Posterior cingulate gyrus (tissue), 11 donors: ENCODE measurements around the gene ATL1.

ENCODE experiments used
- DNase-seq, 10 donors: peaks; one replicate each; pipeline versions ENCODE4 v3.0.0 to v3.0.0-alpha.2; 2020 to 2021; ENCODE audit warnings: mixed read lengths in 3 of 10
- intact Hi-C: fragments of 100-400 bp; cut with DNase I; formaldehyde crosslinking; loops from one replicate; pipeline ENCODE4 v1.15.1; 2023

ATL1 gene

DNA sequence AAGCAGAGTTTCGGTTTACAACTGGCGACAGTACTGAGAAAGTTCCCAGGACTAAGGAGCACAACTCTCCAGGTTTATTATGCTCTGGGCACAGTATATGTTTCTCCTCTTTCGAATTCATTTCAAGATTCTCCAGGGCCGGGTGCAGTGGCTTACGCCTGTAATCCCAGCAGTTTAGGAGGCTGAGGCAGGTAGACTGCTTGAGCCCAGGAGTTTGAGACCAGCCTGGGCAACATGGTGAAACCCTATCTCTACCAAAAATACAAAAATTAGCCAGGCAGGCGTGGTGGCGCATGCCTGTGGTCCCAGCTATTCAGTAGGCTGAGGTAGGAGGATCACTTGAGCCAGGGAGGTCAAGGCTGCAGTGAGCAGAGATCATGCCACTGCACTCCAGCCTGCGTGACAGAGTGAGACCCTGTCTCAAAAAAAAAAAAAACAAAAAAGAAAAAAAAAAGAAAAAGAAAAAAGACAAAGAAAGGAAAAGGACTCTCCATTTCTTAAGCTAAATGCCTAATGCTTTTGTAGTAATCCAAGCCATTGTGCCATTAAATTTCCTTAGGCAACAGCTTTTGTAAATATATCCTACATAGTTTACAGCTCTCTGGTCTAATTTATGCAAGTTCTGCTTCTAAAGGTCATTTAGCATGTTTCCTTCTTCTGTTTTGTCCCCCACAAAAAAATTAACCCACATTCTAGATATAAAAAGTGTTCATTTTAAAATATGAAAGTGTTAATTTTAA, 34.8 kb downstream of the ATL1 start:
- DNase-seq, result no peak
- intact Hi-C loops, result no loop called here

DNA sequence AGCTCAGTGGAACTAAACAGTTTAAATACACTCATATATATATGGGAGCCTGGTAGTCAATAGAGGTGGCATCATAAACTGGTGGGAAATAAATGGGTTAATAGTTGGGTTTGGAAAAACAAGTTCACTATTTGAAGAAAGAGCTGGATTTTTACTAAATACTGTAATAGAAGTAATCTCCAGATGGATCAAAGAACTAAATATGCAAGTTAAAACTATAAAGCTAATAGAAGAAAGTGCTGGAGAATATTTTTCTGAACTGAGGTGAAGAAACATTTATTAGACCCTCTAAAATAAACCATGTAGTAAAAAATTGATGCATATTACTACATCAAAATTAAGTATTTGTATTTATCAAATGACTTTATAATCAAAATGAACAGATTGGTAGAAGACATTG, 38.8 kb downstream of the ATL1 start:
- intact Hi-C loops, result loop anchor here (2.0 kb wide), 1 partner anchor 174 kb away; no protein-coding TSS in a partner anchor
- no peak for DNase-seq

DNA sequence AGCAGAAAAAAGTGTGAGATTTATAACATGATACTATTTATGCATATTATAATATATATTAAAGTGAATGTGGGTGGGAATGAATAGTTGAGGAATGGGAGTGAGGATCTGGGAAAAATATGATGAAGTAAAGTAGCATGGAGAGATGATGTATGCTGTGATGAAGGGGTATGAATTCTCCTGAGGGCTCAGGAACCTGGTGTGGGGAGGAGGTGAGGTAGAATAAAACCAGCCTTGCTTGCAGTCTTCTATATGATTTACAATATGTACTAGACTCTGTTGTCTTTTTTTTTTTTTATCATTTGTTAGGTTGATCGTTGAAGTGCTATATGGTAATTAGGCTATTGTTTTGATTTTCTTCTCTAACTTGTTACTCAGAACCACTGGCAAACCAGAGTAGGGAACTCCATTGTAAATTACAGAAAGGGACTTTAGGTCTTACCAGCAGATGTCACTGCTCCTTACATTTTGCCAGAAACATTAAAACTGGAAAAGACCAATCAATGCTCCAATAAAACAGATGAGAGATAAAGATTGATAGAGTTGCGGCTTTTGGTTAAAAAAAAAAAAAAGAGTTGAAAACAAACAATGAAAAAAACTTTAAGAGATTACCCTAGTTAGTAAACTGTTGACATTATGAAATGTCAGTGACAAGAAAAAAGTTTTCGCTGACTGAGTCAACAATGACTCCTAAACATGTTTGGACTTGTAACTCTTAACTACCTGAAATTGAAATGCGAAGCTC, 39.9 kb downstream of the ATL1 start:
- no peak for DNase-seq
- intact Hi-C loops, result loop anchor here (2.0 to 5.0 kb wide), 2 partner anchors 112 to 173 kb away; no protein-coding TSS in a partner anchor

DNA sequence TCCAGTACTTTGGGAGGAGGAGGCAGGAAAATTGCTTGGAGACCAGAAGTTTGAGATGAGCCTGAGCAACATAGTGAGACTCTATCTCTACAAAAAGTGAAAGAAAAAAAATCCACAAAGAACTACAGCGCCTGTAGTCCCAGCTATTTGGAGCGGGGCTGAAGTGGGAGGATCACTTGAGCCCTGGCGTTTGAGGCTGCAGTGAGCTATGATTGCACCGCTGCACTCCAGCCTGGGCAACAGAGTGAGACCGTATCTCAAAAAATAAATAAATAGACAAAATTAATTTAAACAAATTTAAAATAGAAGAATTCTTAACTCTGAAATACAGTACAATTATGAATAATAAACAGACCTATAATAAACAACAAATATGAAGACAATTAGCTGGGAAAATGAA, 40.9 kb downstream of the ATL1 start:
- intact Hi-C loops, result loop anchor here (5.0 kb wide), 1 partner anchor 111 kb away; no protein-coding TSS in a partner anchor
- no peak for DNase-seq

DNA sequence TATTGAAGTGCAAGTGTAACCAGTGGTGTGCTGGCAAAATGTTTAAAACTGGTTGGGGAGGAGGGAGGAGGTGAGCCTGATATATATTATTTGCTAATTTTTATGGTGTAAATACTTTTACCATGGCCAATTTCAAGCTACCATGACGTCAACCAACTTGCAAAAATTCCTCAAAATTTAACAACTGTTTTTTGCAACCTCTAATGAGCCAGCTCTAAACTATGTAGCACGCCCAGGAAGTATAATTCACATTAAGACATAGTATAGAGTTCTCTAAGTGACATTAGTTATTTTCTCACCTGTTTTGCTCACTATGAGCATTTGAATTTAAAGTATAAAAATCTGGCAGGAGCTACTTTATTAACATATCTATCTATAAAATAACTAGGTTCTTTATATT, 41.4 kb downstream of the ATL1 start:
- intact Hi-C loops, result loop anchor here (5.0 kb wide), 1 partner anchor 111 kb away; no protein-coding TSS in a partner anchor

DNA sequence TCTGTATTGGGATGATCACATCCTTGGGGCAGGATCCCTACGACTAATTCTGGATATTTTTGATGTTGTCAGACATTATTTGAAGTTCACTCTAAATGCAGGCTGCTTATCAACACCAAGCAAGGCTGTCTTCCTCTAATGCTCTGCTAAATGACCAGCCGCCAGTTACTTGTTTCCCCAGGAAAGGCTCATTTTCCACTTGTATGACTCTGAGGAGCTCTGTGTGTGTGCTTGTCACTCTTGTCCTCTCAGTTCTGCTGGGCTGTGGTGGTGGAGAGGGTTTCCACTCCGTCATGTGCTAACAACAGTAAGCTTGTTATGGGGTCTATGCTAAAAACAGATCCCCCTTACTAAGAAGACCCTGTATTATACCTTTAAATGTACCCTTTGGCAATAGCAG, 42.1 kb downstream of the ATL1 start:
- intact Hi-C loops, result loop anchor here (5.0 kb wide), 1 partner anchor 110 kb away; no protein-coding TSS in a partner anchor
- no peak for DNase-seq

More for the DNA sequence above, 41.4 kb downstream of the ATL1 start:
- DNase-seq, result no peak

DNA sequence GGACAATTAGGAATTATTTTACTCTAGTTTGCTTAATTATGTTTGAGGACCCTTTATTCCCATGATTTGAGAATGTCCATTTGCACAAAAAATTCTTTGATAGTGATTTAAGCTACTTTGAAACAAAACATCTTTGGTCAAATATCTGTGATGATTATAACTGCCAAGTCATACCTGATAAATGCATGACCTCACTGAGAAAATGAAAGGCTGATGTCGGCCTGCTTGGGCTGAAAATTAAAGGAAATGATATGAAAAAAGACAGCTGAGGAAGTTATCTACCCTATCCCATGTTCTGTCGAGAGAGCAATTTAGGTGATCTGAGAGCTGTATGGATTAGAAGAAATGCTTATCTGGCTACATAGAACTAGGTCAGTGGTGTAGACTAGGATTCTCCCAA, 43.6 kb downstream of the ATL1 start:
- DNase-seq, result no peak

DNA sequence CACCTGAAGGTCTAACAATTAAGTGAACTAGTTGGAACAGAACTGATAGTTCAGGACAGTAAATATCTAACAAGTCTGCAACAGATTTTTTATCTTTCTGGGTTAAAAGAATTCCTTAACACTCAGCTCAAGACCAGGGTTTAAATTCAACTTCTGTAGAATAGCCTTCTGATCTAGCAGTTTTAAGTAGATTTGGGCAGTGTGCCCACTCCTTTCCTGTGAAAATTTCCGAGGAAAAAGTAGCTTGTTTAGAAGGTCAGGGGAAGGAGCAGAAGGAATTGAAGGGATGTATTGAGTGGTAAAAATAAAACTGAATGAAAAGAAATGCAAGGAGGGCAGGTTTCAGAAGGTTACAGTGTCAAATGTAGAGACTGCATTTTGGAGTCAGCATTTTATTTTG, 45.8 kb downstream of the ATL1 start:
- intact Hi-C loops, result no loop called here
- no peak for DNase-seq

More for the DNA sequence above, 43.6 kb downstream of the ATL1 start:
- intact Hi-C loops, result loop anchor here (5.0 kb wide), 1 partner anchor 109 kb away; no protein-coding TSS in a partner anchor

DNA sequence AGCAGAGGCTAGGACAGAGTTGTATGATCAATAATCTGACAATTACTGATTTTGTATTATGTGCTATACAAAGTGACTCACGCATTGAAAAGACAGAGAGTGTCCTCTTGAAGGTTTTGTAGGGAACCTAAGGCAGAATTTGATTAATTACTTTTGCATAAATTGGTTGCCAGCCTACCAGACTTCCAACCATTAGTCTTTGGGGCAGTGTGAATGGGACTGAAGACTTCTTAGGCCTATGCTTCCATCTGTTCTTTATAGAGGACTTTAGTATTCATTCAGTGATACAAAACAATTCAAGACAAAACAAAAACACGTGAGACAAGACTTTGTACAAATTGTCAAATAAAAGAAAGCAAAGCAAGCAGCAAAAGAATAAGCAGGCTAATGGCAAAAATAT, 46.5 kb downstream of the ATL1 start:
- DNase-seq, result no peak
- intact Hi-C loops, result no loop called here

DNA sequence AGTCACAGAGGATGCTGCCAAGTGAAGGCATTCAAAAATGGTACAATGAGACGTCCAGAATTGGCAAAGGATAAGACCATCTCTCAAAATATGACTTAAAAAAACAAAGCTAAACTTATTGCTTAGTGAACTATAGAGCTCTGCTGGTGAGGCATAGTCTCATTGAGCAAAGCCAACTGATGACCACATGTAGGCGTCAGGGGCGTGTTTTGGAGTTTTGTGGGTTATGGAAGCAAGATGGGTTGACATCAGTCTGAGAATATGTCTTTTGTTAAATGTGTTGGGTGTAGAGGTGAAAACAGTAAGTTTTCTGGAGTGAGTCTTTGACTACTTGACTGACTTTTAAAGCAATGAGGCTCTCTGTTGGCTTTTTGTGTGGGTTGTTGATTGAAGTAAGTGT, 47.2 kb downstream of the ATL1 start:
- no peak for DNase-seq
- intact Hi-C loops, result no loop called here

DNA sequence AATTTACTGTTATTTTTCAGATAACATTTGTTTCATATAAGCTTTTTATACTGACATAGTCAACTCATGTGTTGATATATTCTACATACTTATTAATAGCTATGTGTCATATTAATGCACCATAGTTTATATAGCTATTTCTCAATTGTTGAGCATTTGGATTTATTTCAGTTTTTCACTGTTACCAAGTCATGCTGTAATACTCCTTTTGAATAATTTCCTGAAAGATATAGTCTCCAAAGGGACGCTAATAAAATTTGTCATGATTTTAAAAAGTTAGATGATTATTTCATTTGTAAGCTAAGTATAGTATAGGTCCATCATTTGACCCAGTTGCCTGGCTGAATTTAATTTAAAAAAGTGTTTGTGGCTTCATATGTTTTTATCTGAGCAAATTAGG, 47.8 kb downstream of the ATL1 start:
- intact Hi-C loops, result no loop called here
- DNase-seq, result no peak

DNA sequence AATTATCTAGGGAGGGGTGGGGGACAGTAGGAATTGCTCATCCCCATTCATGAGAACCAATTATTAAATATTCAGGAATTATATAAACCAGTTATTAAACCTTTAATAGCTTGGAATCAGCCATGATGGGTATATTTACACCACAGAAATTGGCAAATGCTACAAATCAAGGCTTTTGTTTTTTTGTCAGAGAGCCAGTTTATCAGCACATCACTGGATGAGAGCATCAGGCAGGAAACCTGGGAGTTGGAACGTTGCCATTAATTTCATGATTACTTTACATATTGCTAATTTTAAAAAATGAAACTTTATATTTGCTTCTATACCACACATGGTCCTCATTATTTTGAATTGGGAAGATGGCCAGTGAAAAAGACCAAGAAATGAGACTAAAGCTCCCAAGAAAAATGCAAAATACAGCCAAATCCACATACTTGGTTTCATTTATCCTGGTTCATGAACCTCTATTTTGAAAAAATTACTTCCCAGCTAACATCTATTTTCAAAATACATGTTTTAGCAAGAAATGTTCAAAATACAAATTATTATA, 48.4 kb downstream of the ATL1 start:
- intact Hi-C loops, result no loop called here
- no peak for DNase-seq

DNA sequence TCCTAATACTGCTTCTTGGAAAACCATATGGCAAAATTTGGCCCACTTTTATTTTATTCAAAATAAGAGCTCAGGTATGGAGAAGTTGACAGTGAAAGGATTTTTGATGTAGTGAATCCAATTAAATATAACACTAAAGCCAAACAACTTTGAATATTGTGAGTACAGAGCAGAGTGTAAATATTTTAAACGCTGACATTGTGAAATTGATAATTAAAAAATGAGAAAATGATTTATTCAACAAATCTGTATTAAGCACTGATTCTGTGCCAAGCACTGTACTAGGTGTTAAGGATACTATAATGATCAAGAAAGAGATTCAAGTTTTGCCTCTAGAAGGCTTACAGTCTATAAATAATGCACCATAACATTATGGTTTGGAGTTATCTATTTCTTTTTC, 50.5 kb downstream of the ATL1 start:
- intact Hi-C loops, result loop anchor here (10.0 kb wide), 1 partner anchor 254 kb away; no protein-coding TSS in a partner anchor

DNA sequence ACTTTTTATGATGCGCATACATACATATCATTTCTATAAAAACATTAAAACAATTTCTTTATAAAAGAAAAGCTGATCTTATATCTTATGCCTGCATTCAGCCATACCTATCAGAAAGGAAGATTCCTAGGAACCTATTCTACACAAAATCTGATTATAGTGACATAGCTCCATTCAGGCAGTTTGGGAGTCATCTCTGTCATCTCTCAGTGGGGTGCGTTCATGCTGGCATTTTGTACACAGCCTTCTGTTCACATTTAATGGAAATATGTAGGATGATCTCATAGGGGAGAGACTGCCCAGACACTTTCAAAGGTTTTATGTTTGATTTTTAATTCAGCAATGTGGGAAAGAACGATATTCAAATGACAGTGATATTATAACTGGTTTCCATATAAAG, 52.9 kb downstream of the ATL1 start:
- no peak for DNase-seq
- intact Hi-C loops, result loop anchor here (10.0 kb wide), 1 partner anchor 252 kb away; no protein-coding TSS in a partner anchor

More for the DNA sequence above, 50.5 kb downstream of the ATL1 start:
- DNase-seq, result no peak

DNA sequence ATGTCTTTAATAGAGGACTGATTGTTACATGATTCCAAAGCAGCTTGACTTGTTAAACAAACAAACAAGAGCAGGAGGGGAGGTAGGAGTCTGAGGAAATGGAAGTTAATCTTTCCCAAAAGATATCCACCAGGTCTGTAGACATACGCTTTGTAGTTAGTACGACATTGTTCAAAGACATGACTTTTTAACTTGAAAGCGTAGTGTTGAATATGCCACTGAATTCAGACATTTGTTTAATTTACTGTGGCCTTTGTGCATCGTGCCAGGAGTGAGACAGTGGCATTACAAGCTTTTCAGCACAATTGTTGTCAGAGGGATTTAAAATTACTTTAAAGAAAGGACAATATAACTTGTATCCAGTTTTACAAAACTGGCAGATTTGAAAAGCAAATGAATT, 55.1 kb downstream of the ATL1 start:
- DNase-seq, result no peak
- intact Hi-C loops, result loop anchor here (5.0 to 10.0 kb wide), 2 partner anchors 52 to 250 kb away; partner anchors contain the start of gene SAV1

DNA sequence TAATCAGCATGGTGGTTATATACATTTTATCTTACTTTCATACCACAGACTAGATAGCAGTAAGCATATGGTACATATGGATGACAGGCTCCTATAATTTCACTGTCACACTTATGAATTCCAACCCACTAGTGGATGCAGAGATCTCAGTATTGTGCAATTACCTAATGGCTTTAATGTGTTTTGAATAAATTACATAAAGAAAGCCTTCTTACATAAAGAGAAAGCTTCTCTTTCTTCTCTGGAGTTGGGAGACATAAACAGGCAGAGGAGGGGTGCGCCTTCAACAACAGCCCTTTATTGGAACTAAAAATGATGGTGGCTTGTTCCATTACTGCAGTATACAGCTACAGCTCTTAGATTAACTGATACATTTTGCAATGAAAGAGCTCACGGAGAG, 55.6 kb downstream of the ATL1 start:
- intact Hi-C loops, result loop anchor here (5.0 to 10.0 kb wide), 2 partner anchors 52 to 249 kb away; partner anchors contain the start of gene SAV1
- peak in 3 of 10 donors; percentile 39 to 89 (median 53) for DNase-seq

DNA sequence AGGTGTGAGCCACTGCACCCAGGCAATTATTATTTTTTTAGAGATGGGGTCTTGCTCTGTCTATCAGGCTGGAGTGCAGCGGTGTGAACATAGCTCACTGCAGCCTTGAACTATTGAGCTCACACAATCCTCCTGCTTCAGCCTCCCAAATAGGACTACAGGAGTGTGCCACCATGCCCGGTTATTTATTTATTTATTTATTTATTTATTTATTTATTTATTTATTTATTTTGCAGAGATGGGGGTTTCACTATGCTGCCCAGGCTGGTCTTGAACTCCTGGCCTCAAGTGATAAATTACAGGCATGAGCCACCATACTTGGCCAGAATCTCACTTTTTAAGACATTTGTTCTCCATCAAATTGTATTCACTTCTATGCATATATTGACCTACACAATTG, 56.3 kb downstream of the ATL1 start:
- intact Hi-C loops, result loop anchor here (5.0 to 10.0 kb wide), 2 partner anchors 51 to 249 kb away; partner anchors contain the start of gene SAV1
- no peak for DNase-seq

DNA sequence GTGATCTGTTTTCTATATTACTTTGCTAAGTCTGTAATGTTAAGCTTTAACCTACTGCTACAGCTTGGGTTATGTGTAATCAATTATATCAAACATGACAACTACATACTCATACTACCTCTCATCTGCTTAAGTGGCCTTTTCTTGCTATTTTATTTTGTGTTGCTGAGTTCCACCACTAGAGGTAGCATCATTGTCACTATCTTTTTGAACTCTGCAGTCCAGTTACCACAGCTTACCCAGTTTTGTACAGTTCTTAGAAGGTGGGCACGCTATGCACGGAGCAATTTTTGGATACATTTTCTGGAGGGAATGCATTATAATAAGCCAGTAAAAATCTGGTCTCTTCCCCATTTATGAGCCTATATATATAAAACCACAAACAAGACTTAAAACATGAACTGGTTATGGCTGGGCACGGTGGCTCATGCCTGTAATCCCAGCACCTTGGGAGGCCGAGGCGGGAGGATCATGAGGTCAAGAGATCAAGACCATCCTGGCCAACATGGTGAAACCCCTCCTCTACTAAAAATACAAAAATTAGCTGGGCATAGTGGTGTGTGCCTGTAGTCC, 59.7 kb downstream of the ATL1 start:
- intact Hi-C loops, result loop anchor here (5.0 to 10.0 kb wide), 3 partner anchors 48 to 245 kb away; partner anchors contain the start of gene SAV1
- DNase-seq, result no peak

DNA sequence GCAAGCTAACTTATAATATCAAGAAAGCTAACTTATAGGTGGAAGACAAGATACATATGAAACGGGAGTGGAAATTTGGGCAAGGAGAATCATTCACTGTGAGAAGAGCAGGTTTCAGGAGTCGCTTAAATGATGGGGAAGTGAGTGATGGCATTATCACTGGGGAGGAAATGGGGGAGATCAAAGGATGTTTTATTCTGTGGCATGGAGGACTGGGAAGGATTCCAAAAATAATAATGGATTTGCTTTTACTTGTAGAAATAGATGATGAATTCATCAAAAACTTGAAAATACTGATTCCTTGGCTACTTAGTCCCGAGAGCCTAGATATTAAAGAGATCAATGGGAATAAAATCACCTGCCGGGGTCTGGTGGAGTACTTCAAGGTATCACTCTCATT, 60.4 kb downstream of the ATL1 start:
- no peak for DNase-seq
- intact Hi-C loops, result loop anchor here (5.0 kb wide), 1 partner anchor 92 kb away; no protein-coding TSS in a partner anchor

DNA sequence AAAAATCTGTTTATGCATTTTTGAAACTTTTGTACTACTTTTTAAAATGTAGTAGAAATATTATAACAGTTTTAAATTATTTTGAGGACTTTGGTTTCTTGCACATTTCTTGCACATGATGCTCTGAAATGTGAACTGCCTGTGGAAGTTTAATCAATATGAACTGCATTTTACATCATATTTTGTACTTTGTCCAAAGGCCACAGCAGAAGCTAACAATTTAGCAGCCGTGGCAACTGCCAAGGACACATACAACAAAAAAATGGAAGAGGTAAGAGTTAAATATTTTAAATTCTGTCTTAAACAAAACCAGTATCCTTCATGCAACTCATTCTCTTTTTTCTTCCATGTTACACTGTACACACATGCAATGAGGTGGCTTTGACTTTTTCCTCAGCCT, 63.0 kb downstream of the ATL1 start:
- no peak for DNase-seq
- intact Hi-C loops, result loop anchor here (5.0 kb wide), 1 partner anchor 89 kb away; no protein-coding TSS in a partner anchor
